NCI-H1694 treated with DMSO at 0.1 percent for 48 hours (cell line): ENCODE results near the gene APOC3.

ENCODE experiments used
- DNase-seq: peaks from one replicate; lab custom pipeline; 2025; lab: John Stamatoyannopoulos, UW

The APOC3 gene

DNA sequence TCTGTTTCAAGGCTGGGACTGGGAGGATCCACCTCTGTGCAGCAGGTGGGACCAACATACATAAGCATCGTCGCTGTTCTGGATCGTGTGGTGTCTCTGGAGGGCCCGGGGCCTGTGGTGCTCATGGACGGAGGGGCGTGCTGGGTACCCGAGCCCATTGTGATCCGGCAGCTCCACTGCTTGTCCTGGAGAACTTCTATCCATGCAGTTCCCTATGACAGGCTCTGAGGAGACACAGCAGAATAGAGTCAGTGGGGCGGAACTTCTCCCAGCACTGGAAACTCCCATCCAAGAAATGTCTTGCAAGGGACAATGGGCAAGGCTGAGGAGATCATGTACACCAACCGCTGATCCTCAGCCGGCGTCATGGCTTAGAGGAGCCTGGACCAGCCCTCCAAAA is 19.4 kb downstream of the APOC3 start:
- no peak for DNase-seq

DNA sequence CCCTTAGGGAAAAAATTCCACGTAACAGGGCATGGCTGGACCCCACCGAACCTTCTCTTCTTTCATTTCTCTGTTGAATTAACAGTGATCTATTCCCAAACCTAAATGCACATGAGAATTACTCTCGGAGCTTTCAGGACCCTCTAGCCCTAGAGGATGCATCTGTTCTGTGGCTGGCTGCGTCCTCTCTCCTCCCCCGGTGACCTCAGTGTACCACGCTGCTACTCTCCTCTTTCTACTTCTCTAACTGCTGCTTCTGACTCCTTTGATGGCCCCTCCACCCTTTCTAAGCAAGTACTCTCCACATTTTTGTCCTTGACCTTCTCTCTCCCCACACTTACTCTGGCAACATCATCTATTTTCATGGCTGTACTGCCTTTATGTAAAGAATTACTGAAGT is 19.8 kb downstream of the APOC3 start:
- DNase-seq: no peak

DNA sequence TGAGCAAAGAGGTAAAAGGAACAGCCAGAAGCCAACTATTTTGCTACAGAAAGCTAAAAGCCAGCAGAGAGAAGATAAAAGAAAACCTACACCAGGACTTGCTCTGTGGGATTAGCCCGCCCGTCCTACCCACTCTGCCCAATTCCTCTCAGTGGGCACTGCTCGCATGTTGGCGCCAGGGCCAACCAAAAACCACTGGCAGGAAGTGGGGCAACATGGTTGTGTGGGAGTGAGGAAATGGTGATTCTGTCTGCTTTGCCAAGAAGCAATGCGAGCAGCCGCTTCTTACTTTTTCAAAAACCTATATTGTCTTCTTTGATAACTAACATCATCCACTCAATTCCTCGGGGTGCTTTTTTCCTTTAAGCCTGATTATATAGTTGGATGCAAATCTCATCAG is 21.9 kb downstream of the APOC3 start:
- DNase-seq: no peak

DNA sequence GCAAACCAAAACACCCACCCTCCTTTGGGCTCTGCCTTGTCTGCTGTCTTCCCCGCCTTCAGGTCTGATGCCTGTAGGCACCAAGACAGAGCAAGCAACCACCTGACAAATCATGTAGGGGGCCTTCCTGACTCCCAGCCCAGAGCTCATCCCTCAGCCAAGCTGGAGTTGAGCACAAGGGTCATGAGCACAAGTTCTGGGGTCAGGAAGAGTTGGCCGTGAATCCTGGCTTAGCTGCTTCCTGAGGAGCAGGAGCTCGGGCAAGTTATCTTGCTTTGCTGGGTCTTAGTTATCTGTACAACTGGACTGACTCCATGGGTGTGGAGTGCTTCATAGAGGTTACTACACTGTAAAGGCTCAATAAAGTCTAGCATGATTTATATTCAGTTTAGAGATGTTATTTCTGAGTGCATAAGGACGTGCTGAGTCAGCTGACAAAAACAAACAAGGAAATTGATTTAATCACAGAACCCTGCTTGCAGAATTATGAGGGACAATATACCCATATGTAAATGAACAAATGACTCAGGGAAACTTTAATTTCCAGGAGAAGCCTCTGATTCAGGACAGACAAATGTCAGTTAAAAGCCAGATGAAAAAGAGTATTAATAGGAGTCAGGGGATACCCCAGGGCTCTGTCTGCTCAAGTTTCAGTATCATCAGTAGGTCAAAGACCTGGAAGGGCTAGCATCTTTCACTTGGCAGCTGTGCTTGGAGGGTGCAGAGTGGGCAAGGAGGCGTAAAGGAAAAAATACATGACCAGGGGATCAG is 22.7 kb downstream of the APOC3 start:
- no peak for DNase-seq

DNA sequence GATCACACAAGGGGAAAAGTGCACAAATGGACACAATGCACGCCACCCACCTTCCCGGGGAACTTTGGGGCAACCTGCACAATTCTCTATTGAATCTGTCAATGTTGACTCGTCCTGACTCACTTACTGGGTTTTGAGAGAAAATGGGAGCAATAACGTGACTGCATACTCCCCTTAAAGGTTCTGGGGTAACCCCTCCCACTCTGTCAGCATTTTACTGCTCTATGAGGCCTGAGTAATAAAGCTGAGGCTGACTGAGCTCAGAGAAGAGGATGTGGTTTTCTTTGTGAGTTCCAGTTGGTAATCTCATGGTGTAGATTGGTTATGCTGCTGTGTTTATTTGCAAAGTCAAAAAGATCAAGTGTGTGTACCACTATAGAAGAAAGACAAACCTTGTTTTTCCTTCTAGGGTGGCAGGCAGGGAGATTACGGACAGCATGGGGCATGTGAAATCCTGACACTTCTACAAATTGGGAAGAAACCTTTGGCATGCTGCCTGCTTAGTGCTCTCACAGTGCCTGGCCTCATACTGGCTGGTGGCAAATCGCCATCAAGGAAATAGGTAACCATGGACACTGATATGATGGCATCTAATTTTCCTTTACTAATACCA is 23.9 kb downstream of the APOC3 start:
- DNase-seq: no peak

DNA sequence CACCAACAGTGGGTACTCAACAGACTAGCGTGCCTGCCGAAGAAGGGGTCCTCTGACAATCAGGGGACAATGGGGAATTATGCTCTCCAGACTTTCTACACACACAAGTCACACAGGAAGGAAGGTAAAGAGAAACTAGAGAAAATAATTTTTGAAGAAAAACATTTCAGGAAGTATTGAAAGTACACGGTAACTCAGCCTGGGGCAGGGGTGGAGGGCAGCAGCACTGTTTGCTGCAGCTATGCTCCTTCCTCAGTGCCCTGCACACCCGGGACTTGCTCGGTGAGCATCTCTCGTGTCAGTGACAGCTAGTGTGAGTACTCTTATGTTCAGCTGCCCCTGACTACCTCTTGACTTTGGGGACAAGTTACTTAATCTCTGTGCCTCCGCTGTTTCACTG is 25.7 kb downstream of the APOC3 start:
- no peak for DNase-seq

DNA sequence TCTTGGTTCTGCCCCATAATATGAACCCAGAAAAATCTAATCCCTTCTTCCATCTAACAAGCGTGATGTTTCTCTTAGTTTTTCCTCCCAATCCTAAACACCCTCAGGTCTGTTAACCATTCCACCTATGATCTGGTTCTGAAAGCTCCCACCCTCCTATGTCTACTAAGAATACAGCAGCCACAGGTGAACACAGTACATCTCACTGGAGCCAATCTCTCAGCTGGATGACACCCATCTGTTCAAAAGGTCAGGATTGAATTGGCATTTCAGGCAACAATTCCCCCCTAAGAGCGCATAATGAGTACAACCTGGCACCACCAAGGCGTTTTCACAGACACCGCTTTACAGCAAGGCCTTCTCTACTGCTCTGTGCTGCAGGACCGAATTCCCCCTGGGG is 26.7 kb downstream of the APOC3 start:
- no peak for DNase-seq

DNA sequence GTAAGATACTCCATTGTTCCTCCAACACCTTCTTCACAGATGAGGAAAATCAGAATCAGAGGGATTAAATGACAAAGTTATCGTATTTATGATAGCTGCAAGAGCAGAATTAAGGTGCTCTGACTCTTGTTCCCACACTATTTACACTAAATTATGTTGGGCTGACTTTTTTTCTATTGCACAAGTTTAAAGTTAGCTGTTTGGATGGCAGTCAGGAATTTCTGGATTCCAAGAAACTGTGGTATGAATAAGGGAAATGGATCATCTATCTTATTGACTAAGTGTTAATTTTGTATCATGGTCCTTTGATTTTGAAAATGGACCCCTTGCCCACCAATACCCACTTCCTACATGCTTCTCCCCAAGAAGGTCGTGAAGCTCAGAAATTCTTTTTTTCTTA is 27.6 kb downstream of the APOC3 start:
- DNase-seq: no peak

DNA sequence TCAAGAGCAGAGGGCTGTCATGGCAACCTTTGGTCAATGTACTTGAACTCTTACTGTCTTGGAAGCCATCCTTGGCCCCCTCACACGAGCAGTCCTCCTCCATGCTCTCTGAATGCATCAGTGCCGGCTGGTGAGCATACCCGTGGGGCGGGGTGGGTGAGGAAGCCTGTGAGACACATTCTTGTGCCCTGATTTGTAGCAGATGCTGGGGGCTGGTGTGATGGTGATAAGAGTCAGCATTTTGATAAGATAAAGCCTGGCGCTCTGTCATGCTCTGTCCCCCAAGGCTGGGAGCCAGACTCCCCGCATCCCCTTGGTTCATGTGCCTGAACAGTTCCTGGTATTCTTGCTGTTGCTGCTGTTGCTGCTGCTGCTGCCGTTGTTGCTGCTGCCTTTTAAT is 28.2 kb downstream of the APOC3 start:
- no peak for DNase-seq

DNA sequence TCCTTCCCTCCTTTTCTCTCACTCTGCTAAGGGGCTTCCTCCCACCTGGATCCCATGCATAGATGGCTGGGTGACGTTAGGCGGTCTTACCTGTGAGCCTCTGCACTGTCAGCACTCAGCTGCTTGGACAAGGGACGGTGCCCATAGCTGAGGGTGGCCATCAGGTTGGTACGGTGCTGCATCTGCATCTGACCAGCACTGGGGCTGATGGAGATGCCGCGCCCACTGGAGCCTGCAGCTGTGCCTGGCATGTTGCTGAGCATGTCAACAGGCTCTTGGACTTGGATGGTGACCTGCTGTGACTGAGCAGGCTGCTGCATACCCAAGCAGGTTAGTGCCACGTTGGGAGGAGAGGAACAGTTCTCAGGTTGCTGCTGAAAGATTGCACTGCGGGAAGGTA is 29.5 kb downstream of the APOC3 start:
- no peak for DNase-seq

DNA sequence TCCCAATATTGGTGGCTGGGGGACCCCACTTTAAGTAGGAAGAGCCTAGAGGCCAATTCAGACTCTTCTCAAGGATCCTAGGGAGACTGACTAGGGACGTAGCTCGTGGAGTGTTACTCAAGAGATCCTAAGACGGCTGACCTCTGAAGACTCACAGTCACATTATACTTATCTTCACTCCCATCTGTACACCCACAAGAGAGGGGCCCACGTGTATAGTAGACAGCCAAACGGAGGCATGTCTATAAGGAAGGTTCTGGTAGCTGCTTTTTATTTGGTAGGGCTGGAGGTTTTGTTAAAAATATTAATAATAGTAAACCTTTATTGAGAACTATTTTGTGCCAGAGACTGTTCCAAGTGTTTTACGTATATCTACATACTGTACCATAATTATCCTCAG is 30.6 kb downstream of the APOC3 start:
- DNase-seq: no peak

DNA sequence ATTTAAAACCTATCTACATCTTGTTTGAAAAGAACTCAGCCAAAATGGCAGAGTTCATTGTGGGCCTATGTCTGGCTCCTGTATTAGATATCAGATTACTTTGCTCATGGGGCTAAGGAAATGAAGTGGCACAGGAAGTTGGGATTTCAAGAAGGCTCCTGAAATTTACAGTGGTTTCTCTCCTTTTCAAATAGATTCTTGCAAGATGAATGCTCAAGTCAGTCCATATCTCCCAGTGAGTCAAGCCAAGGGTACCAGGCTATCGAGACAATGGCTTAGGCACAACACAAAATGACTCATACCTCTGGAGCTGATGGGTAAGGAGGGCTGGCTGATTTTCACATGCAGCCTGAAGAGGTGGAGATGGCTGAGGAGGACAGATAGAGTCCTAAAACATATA is 31.8 kb downstream of the APOC3 start:
- DNase-seq: no peak

DNA sequence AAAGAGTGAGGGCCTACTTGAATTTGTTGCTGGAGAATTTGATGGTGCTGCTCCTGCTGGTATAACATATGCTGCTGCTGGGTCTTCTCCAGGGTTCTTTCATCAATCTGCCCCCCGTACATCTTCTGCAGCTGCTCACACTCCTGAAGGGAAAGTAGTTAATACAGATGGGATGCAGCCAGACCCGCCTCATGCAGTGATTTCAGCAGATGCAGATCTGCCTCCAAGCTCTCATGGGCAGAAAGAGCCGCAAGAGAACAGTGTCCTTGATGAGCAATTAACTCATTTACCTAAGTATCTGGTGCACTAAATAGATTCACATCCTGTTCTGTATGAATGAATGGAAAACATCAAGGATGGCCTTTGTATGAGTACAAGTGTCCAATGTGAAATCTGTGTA is 32.5 kb downstream of the APOC3 start:
- DNase-seq: no peak

DNA sequence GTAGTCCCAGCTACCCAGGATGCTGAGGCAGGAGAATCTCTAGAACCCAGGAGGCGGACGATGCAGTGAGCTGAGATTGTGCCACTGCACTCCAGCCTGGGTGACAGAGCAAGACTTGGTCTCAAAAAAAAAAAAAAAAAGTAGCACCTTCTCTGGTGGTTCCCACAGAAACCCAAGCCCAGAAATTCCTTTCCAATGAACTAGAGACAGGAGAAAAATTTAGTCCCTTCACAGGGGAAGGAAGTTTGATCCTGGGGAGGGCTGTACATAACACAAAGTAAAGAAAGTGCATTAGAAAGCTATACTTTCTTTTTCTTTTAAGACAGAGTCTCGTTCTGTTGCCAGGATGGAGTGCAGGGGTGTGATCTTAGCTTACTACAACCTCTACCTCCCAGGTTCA is 33.2 kb downstream of the APOC3 start:
- DNase-seq: no peak

DNA sequence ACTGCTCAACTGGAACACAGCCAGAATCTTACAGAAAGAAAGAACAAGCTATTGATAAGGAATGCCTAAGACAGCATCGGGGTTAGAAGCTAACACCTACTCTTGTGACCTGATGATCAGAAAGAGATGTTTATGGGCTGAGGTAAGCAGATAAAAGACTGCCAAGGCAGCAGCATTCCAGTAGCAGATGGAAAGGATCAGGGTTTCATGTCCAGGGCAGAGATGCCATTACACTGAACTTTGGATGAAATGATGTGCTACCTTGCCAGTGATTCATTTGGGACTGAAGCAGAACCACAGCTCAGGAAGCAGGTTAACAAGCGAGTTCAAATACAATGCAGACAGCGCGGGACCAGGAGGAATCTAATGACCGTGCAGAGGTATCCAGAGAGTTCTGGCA is 34.8 kb downstream of the APOC3 start:
- no peak for DNase-seq

DNA sequence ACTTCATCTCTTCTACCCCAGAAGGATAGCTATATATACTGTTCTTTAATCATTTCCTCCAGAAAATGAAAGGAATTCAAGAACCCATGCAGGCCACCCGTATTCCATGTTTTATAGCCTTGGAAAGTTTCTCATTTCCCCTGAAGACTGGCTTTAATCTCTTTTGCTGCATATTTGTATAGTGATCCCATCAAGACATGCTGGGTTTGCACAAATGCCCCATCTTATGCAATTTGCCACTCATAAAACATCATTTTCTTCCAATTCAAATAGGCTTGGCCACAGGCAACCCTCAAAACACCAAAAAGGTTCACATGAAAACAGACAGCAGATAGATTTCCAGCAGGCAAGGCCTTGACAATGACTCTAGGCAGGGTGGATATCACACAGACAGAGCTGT is 36.0 kb downstream of the APOC3 start:
- no peak for DNase-seq

DNA sequence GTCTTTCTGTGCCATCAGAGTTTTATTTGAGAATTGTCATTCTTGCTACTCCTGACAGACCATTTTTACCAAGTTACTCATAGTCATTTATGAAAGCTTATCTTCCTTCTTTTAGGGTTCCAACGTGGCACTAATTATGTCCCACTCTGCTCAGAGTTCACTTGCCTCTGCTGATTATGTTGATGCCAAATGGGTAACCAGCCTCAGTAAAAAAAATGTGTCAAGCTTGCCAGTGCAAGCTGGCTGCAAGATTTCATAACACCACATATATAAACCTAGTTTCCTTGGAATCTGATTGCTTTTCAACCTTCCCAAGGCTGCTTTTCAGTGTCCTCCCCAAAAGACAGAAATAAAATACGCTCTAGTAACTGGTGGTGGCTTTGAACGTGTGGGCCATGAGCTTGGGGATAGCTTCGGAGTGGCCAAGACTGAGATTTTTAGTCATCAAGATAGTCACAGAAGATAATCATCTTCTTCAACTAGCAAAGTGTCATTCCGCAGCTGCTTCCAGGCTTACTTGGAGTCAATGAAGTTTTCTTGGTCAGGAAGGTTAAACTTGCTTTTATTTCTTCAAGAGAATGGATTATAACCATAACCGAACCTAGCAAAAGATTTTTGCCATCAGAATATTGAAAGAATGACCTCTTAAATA is 37.2 kb downstream of the APOC3 start:
- DNase-seq: no peak

DNA sequence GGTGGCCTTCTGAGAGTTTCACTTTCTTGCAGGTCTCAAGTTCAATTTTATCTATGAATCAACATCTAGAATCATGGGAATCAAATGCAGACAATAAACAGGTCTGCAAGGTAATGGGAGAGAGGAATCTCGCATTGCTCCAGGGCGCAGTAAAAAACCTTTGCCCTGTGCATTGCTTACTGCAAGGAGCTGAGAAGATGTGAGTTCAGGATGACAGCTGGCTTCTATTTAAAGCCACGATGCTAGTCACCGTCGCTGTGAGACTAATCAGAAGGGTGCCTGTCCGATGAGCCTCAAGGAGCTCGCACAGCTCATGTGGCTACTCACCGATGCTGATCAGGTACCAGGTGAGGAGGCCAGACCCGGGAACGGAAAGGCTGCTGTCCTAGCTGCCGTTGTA is 37.9 kb downstream of the APOC3 start:
- no peak for DNase-seq

DNA sequence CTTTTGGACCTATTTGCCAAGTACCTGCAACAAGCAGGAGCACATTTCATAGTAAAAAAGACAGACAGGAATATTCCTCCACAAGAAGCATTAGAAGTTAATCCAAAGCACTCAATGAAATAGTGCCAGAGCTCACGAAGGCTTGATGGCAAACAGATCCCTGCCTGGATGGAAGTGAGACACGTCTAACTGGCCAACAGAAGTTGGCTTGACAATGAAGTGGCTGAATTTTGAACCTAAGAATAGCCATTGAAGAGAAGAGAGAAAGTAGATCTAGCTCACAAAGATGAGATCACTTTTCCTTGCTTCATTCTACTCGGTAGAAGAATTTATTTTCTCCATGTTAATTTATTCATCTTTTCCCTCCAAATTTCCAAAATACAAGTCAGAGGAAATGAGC is 38.4 kb downstream of the APOC3 start:
- no peak for DNase-seq

DNA sequence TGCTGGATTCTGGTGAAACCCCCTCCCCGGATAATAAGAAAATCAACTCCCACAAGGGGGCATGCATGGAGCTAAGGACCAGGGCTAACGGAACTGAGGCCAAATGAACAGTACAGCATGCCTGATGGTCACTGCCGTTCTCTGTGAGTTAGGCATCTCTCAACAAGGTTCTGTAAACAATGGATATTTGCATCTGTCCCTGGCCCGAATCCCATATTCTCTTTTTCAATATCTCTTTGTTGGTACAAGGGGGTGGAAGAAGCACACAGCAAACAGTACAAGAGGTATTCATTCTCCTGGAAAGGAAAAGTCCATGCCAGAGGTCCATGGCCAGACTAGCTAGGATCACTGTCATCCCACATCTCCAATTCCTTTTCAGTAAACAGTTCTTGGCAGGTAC is 39.9 kb downstream of the APOC3 start:
- no peak for DNase-seq

DNA sequence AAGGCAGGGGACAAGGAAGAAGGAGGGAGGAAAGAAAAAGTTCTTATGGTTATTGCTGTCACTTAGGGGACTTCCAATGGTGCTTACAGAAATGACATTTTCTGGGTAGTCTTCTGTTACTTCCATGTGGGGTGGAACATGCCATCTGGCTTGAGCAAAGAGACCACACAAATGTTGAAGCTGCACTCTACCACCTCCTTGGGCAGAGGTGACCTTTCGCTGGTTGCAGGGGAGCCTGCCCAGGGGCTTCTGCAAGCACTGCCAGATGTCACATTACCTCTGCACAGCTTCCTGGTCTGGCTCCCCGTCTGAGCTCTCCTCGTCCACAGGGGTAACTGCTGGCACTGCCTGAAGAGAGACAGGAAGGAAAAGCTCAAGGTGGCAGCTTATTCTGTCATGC is 40.3 kb downstream of the APOC3 start:
- no peak for DNase-seq

DNA sequence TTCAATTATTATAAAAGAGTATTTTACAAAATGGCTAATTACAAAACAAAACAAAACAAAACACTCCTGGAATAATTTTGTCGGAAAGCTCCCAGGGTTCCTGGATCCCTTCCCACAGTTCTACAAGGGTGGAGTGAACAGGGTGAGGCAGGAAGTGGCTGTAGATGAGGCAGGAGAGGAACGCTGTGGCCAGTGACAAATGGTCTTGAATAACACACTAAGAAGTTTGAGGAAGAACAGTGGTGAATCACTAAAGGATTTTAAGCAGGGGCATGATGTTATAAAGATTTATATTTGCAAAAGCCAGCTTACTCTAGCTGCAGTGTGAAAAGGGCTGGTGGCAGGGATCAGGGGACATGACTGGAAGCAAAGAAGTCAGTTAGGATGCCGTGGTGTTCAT is 41.5 kb downstream of the APOC3 start:
- no peak for DNase-seq

DNA sequence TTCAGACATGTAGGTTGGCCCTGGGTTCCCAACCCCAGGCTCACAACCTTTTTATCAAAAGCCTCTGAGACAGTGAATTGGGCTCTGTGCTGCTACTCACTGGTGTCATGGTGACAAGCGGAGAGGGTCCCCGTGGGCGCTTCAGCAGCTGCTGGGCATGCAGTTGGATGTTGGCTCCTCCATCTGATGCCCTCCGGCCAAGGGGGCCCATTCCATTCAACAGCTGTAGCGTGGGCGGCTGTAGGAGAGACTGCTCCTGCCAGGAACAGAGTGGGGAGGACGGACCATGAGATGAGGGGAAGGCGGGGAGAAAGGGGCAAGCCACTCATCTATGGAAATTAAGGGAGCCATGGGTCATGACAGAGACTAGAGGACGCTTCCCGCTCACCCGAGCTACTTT is 43.7 kb downstream of the APOC3 start:
- no peak for DNase-seq

DNA sequence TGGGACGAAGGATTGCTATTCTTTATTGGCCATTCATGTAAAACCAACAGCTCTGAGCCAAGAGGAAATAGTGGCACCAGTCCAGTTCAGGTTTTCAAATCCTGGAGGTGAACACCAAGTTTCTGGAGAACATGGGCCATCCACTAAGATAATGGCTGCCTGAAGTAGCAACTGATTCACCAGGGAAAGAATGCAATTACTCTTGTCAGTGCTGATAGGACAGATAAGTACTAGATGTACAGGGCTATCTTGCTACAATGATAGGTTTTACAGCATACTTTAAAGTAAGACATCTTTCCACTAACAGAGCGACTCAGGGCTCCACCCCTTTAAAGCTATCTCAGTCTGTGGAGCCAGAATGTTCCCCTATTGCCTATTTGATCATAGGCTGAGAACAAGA is 44.5 kb downstream of the APOC3 start:
- DNase-seq: no peak
